Measurements from ENCODE around the gene SRF.

SRF gene

DNA sequence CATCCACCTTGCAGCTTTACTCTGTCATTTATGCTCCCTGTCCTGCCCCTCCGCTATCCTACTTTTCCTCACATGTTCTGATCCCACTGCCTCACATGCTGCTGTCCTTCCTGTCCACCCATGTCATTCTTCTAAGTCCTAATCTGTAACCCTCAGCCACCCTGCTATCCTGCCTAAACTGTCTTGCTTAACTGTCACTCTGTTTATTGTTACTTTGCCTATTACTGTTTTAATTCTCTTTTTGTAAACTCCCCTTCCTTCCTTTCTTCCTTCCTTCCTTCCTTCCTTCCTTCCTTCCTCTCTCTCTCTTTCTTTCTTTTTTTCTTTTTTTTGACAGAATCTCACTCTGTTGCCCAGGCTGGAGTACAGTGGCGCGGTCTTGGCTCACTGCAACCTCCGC lies 12.4 kb downstream of the SRF start:
- no peak for DNase-seq

DNA sequence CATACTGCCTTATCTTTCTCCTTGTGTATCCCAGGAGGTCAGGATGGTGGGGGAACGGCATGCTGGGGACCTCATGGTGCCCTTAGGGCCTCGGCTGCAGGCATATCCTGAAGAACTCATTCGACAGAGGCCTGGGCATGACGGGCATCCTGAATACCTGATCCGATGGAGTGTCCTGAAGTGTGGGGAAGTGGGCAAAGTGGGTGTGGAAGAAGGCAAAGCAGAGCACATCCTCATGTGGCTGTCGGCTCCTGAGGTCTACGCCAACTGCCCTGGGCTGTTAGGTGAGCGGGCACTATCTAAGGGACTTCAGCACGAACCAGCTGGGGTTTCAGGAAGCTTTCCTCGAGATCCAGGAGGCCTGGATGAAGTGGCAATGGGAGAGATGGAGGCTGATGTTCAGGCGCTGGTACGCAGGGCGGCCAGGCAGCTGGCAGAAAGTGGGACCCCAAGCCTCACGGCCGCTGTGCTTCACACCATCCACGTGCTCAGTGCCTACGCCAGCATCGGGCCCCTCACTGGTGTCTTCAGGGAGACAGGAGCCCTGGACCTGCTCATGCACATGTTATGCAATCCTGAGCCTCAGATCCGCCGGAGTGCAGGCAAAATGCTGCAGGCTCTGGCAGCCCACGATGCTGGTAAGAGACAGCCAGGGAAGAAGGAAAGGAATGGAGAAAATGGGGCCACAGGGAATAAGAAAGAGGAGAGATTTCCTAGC lies 13.4 kb downstream of the SRF start:
- no peak for DNase-seq

DNA sequence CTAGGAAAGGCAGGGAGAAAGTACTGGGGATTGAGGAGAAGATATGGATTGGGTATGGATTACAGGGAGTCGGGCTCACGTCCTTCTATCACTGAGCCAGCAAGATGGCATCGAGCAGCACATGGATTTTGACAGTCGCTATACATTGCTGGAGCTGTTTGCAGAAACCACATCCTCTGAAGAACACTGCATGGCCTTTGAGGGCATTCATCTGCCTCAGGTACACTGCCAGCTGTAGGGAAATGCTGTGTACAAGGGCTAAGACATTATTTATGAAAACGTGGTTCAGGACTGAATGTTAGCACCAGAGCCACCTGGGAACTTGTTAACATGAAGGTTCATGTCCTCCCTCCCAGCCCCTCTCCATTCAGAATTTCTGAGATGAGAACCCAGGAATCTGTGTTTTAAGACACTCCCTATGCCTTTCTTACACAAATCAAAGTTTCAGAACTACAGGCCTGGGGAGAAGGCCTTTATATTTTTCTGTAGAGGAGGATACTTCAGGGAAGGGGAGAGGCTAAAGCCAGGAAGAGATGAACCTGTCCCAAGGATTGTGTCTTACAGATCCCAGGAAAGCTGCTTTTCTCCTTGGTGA lies 14.4 kb downstream of the SRF start:
- no peak for DNase-seq

DNA sequence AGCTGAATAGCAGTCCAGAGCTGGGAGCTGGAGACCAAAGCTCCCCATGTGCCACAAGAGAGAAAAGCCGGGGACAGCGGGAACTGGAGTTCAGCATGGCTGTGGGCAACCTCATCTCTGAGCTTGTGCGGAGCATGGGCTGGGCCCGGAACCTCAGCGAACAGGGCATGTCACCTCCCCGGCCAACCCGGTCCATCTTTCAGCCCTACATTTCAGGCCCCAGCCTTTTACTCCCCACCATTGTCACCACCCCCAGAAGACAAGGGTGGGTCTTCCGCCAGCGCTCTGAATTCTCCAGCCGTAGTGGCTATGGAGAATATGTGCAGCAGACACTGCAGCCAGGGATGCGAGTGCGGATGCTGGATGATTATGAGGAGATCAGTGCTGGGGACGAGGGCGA lies 14.9 kb downstream of the SRF start:
- DNase-seq: no peak

DNA sequence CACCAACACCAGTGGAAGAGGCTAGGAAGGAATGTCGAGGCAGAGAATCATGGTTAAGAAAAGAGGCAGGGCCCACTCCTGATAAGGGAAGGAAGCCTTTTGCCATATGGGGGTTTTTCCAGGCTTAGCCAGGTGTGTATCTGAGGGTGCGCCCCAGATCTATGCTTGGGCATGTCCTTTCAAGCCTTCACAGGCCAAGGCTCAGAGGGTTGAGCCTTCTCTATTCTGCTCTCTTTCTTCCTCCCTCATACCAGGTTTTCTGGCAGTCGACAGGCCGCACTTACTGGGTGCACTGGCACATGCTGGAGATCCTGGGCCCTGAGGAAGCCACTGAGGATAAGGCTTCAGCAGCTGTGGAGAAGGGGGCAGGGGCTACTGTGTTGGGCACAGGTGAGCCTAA lies 15.6 kb downstream of the SRF start:
- DNase-seq: no peak

DNA sequence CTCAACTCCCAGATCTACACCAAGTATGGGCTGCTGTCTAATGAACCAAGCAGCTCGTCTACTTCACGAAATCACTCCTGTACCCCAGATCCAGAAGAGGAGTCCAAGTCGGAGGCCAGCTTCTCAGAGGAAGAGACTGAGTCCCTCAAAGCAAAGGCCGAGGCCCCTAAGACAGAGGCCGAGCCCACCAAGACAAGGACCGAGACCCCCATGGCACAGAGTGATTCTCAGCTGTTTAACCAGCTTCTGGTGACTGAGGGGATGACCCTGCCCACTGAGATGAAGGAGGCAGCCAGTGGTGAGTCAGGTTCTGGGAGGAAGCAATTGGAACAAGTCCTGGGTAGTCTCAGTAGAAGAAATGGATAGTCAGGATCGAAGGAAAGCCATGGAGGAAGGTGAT lies 16.8 kb downstream of the SRF start:
- DNase-seq: no peak

DNA sequence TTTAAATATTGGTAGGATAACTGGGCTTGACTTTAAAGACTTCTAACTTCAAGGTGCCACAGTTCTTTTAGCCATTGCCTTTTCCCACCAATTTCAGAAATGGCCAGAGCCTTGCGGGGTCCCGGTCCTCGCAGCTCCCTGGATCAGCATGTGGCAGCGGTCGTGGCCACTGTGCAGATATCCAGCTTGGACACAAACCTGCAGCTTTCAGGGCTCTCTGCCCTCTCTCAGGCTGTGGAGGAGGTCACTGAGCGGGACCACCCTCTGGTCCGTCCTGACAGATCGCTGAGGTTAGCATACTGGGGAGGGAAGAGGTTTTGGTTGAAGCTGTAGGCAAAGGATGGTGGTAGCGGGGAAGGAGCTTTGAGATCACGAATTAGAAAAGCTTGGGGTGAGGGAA lies 17.4 kb downstream of the SRF start:
- no peak for DNase-seq

DNA sequence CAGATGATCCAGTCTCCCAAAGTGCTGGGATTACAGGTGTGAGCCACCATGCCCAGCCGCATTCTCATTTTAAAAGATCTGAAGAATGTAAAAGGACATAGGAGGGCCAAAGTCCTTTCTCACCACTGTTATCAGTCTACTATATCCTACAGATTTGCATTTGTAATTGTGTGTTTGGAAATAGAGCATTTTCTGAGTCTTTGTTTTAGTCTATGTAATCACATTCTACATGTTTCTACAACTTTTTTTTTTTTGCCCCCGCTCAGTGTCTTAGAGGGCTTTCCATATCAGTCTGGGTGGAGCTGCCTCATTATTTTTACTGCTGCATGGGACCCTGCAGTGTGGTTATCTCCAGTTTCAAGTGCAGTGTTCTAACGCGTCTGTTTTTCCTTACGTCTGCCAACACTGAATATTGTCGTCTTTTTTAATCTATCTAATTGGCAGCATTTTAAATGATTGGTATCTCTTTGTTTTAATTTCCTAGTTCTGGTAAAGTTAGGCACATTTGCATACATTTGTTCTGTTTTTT lies 18.8 kb downstream of the SRF start:
- DNase-seq: no peak

DNA sequence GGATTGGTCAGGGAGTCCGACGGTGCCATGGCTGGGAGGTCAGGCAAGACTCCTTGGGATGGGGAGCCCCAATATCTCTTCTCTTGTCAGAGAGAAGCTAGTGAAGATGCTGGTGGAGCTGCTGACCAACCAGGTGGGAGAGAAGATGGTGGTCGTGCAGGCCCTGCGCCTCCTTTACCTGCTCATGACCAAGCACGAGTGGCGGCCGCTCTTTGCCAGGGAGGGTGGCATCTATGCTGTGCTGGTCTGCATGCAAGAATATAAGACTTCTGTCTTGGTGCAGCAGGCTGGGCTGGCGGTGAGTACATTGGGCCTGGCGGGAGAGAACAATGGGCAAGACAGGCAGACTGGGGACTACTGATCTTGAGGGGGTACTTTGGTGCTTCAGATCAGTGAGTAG lies 21.8 kb downstream of the SRF start:
- no peak for DNase-seq

DNA sequence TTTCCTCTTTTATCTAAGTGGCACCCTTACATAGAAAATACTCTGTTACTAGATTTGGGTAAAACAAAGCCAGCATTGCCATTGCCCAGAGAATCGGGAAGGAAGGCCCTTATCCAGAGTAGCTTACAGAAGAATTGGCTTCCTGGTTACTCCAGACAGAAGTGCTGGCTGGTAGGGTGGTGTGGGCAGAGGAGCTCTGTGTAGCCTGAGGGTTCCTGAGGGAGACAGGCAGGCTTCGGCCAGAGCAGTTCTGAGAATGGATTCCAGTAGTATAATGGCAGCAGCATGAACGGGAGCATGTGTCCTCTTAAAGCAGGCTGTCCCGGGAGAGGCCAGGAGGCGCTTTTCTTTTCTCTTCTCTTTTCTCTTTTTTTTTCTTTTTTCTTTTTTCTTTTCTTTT lies 22.9 kb downstream of the SRF start:
- DNase-seq: no peak

DNA sequence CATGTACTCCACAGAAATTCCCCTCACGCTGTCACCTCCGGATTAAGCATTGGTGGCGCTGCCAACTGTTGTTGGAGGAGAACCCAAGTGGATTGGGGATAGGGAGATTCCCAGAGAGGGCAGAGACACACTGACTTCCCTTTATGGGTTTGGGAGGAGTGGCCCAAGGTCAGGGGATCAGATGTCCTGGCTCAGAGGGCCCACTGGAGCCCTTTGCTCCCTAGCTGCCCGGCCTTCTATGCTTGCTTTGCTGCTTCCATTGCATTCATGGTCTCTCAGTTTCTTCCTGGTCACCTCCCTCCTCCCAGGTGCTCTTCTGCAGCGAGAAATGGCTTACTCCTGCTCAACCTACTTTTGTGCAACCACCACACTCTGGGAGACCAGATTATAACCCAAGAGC lies 25.3 kb downstream of the SRF start:
- no peak for DNase-seq

DNA sequence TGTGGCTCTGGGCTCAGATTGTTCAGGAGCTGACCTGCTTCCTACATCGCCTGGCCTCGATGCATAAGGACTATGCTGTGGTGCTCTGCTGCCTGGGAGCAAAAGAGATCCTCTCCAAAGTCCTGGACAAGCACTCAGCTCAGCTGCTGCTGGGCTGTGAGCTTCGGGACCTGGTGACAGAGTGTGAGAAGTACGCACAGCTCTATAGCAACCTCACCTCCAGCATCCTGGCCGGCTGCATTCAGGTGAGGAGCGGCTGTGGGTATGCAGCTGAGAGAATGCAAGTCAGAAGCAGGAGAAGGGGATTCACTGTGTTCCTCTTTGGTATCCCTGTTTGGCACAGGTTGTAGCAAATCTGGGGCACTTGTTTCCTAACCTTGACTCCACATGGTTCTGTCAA lies 28.8 kb downstream of the SRF start:
- no peak for DNase-seq

DNA sequence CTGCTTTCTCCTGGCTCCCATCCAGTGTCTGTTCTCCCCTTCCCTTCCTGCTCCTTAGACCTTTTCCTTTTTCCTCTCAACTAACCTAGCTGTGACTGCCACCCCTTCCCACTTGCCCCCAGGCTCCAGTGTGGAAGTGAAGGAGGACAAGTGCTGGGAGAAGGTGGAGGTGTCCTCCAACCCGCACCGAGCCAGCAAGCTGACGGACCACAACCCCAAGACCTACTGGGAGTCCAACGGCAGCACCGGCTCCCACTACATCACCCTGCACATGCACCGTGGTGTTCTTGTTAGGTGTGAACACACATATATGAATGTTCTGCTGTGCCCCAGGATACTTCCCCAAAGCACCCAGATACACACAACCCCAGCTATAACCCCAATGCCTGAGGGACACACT lies 29.5 kb downstream of the SRF start:
- DNase-seq: no peak

DNA sequence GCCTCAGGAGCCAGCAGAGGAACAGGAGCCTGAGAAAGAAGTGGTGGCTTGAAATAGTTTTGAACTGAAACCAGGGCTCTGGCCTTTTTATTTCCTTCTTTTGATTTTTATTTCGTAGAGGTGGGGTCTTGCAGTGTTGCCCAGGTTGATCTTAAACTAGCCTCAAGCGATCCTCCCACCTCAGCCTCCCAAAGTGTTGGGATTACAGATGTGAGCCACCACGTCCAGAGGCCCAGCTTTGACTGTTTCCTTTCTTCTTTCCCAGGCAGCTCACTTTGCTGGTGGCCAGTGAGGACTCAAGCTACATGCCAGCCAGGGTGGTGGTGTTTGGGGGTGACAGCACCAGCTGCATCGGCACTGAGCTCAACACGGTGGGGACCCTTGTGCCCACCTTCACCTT lies 31.4 kb downstream of the SRF start:
- no peak for DNase-seq

DNA sequence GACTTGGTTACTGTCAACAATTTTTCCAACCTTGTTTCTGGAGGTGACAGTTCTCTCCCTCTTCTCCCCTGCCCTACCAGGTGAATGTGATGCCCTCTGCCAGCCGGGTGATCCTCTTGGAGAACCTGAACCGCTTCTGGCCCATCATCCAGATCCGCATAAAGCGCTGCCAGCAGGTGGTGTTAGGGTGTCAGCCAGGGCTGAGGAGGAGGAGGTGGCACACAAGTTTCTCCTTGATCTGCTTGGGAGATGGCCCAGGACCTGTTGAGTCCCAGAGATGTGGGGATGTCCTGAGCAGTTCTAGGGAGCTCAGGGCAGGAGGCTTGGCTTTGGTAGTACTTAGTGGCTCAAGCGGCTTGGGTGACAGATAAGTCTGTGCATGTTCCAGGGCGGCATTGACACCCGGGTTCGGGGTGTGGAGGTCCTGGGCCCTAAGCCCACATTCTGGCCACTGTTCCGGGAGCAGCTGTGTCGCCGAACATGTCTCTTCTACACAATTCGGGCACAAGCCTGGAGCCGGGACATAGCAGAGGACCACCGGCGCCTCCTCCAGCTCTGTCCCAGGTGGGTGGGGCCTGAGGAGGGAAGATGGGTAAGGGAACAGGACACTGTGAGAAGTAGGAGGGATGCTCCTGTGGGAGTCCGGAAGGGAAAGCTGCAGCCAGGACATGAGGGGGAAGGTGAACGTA lies 32.1 kb downstream of the SRF start:
- no peak for DNase-seq

DNA sequence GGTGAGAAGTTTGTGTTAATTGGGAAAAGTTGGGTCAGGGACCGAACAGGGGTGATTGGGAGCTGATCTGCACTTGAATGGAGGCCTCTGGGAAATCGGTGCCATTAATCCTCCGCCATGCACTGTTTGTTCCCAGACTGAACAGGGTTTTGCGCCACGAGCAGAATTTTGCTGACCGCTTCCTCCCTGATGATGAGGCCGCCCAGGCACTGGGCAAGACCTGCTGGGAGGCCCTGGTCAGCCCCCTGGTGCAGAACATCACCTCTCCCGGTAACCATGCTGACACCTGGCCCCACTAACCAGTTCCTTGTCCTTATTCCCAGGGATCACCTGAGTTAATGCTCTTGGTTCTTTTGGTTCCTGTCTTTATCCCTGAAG lies 32.6 kb downstream of the SRF start:
- DNase-seq: no peak

DNA sequence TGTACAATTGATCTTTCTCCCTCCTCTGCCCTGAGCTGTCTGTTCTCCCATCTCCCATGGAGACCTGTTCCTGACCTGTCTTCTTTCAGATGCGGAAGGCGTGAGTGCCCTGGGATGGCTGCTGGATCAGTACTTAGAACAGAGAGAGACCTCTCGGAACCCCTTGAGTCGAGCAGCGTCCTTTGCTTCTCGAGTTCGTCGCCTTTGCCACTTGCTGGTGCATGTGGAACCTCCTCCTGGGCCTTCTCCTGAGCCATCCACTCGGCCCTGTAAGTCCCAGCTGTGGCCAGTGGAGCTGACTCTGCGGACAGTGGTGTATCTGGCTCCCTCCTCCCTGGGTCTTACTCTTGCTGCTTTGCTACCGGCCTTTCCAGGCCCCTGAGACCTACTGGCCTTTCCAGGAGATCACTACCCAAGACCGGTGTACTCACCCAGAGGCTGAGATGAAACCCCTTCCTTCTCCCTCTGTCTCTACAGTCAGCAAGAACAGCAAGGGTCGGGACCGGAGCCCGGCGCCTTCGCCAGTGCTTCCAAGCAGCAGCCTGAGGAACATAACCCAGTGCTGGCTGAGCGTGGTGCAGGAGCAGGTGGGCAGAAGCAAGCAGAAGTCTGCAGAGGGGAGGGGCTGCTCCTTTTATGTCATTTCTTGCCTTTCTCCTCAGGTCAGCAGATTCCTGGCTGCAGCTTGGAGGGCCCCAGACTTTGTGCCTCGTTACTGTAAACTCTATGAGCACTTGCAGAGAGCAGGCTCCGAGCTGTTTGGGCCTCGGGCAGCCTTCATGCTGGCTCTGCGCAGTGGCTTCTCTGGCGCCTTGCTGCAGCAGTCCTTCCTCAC lies 33.4 kb downstream of the SRF start:
- no peak for DNase-seq

DNA sequence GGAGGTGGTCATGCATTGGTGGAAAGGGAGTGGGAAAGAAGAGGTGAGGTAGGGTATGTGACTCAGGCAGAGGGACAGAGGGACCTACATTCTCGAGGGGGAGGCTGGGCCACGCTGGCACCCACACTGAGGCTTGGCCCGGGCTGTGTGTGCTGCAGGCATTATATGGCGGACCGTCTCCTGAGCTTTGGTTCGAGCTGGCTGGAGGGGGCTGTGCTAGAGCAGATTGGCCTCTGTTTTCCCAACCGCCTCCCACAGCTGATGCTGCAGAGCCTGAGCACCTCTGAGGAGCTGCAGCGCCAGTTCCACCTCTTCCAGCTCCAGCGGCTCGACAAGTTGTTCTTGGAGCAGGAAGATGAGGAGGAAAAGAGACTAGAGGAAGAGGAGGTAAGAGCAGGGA lies 34.8 kb downstream of the SRF start:
- no peak for DNase-seq

DNA sequence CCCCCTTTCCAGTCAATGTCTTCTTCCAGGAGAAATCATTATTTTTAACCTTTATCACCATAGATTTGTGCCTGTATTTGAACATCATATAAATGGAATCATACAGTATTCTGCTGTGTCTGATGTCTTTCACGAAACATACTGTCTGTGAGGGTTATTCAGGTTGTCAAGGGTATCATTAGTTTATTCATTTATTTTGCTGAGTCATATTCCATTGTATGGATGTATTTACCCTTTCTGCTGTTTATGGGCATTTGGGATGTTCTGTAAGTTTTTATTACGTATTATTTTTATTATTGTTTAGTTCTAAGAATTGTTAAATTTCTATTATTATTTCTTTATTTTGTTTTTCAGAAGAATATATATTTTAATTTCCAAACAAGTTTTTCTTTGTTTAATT lies 36.2 kb downstream of the SRF start:
- DNase-seq: no peak

DNA sequence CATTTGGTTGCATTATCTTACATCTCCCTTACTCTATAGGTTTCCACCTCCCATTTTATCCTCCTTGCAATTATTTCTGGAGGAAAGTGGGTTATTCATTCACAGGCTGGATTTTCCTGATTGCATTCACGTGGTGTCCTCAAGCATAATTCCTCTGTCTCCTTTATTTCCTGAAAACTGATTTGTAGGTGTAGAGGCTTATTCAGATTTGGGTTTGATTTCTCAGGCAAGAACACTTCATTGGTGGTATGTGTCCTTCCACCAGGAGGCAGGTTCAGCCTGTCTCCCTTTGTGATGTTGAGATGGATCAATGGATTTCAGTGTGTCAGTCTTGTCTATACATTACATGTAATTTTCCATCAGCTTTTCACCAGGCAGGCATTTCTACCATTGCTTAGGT lies 40.9 kb downstream of the SRF start:
- no peak for DNase-seq

DNA sequence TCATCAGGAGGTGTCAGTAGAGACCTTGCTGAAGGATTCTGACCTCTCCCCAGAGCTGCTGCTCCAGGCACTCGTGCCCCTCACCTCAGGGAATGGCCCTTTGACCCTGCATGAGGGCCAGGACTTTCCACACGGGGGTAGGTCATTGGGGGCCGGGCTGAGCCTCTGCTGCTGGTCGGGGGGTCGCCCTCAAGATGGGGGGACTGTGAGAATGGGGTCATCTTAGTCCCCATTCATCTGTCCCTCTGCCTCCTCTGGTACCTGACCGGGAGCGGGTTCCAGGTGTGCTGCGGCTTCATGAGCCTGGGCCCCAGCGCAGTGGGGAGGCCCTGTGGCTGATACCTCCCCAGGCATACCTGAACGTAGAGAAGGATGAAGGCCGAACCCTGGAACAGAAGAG lies 42.4 kb downstream of the SRF start:
- no peak for DNase-seq

DNA sequence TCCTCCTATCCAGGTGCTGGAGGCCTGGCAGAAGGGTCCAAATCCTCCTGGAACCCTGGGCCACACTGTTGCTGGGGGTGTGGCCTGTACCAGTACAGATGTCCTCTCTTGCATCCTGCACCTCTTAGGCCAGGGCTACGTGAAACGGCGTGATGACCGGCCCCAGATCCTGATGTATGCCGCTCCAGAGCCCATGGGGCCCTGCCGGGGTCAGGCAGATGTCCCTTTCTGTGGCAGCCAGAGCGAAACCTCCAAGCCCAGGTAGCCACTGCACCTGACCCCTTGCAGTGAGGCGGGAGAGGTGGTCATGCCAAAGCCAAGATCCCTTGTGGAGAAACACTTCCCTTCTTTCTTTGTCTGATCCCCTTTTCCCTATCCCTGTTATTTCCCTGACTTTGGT lies 44.0 kb downstream of the SRF start:
- no peak for DNase-seq

DNA sequence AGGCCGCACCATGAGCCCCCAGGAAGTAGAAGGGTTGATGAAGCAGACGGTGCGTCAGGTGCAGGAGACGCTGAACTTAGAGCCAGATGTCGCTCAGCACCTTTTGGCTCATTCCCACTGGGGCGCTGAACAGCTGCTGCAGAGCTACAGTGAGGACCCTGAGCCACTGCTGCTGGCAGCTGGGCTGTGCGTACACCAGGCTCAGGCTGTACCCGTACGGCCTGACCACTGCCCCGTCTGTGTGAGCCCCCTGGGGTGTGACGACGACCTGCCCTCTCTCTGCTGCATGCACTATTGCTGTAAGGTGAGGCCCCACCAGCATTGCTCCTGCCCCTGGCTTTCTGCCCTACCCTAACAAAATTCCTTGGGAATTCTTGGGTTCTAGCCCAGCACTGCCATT lies 45.1 kb downstream of the SRF start:
- no peak for DNase-seq

Data from C1 segment of cervical spinal cord (tissue), 14 donors.